Measurements from ENCODE around the gene CDS2.
A peak's percentile ranks its signal among the peaks of the same experiment; 100 is the strongest.

Gene CDS2

DNA sequence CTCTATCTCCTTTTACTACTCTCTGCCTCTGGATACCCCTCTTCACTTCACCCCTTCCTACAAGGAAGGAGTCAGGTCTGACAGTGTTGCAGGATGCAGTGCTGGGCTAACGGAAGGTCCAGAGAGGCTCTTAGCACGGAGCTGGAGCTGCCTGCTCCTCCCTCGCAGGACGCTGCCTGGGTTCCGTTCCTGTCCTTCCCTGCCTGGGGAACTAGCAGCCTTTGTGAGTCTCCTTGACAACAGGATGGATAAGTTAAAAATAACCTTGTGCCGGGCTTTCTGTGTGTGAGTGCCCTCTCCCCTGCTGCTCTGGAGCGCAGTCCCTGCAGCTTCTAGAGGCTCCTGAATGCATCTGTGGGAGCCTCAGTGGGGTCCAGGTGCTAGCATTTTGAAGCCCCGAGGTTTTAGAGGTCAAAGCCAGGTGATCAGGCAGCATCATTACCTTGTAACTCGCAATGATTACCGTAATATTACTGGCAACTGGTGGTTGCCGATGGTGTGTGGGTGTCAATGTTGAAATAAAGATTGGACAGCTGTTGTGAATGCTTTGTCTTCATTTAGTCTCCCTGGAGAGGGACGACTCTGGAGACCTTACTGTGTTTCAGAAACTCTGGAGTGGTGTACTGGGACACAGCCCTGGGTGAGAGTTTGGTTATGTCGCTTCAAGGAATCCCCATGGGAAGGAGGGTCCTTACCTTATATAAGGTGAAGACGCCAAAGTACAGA lies 44.4 kb downstream of the CDS2 start:
- no peak overlapping the region for H3K4me3 ChIP-seq (ENCODE audit: low read depth, low read length)
- DNase-seq (ENCODE audit: low read depth) = no peak
- TF ChIP-seq CTCF (IDR thresholded peaks at IDR 0.05; ENCODE audit: low read depth, low read length) (no peak), POLR2A (IDR thresholded peaks at IDR 0.05; ENCODE audit: extremely low read depth, insufficient read length) (no peak), MYC (IDR thresholded peaks at IDR 0.05; ENCODE audit: low read depth, low read length) (no peak)
- TF ChIP-seq, protein P1, sequence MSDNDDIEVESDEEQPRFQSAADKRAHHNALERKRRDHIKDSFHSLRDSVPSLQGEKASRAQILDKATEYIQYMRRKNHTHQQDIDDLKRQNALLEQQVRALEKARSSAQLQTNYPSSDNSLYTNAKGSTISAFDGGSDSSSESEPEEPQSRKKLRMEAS (IDR thresholded peaks at IDR 0.05; ENCODE audit: low read depth, low read length) = no peak

GRCh38 chr20:5171790-5172164 lies 45.0 kb downstream of the CDS2 start:
- no peak for DNase-seq (ENCODE audit: low read depth)
- no peak for TF ChIP-seq MYC (IDR thresholded peaks at IDR 0.05; ENCODE audit: low read depth, low read length)
- TF ChIP-seq, protein P1 (IDR thresholded peaks at IDR 0.05; ENCODE audit: low read depth, low read length) = no peak
- no peak for TF ChIP-seq POLR2A (IDR thresholded peaks at IDR 0.05; ENCODE audit: extremely low read depth, insufficient read length)
- TF ChIP-seq CTCF (IDR thresholded peaks at IDR 0.05; ENCODE audit: low read depth, low read length) = no peak
- H3K4me3 ChIP-seq (ENCODE audit: low read depth, low read length) = no peak overlapping the region

DNA sequence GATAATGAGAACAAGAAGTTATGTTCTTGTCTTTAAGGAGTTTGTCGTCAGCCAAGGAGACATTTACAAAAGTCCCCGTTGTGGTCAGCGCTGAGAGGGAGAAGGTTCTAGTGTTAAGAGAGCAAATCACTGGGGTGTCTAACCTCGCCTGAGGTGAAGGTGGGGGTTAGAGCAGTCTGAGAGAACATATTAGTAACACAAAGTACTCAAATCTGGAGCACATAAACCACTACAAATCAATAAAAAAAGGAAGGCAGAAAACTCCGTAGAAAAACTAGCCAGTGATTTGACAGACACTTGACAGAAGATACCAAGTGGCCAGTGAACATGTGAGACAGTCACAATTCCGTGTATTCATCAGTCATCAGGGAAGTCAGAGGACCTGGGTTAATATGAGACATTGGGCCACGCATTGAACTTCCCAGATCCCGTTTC lies 45.4 kb downstream of the CDS2 start:
- TF ChIP-seq CTCF (IDR thresholded peaks at IDR 0.05; ENCODE audit: low read depth, low read length) (no peak), POLR2A (IDR thresholded peaks at IDR 0.05; ENCODE audit: extremely low read depth, insufficient read length) (no peak), MYC (IDR thresholded peaks at IDR 0.05; ENCODE audit: low read depth, low read length) (no peak)
- TF ChIP-seq, protein P1 (IDR thresholded peaks at IDR 0.05; ENCODE audit: low read depth, low read length) = no peak
- no peak overlapping the region for H3K4me3 ChIP-seq (ENCODE audit: low read depth, low read length)
- no peak for DNase-seq (ENCODE audit: low read depth)

DNA sequence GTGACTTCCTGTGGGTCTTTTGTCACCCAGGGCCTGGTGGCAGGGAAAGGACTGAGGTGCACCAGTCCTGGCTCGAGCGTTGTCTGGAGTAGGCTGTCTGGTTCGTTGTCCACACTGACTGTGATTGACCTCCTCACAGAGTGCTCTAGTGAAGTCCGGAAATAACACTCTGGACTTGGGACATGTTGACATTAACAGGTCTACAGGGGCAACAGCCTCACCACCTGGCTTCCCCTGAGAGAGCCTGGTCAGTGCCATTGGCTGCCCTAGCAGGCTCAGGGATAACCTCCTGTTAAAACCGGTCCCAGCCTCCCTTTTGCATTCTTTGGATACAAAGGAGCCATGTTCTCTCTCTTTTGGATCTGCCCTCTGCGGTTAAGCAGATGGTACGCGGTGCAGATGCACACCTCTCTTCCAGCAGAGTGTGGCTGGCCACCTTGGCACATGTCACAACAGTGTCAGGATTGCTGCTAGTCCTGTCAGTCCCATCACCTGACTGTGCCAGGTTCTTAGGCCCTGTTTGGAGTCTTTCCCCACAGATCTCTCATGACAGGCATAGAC lies 46.2 kb downstream of the CDS2 start:
- DNase-seq (ENCODE audit: low read depth) = no peak
- no peak overlapping the region for H3K4me3 ChIP-seq (ENCODE audit: low read depth, low read length)
- TF ChIP-seq, protein P1 (IDR thresholded peaks at IDR 0.05; ENCODE audit: low read depth, low read length) = no peak
- TF ChIP-seq CTCF (IDR thresholded peaks at IDR 0.05; ENCODE audit: low read depth, low read length) (no peak), POLR2A (IDR thresholded peaks at IDR 0.05; ENCODE audit: extremely low read depth, insufficient read length) (no peak), MYC (IDR thresholded peaks at IDR 0.05; ENCODE audit: low read depth, low read length) (no peak)

DNA sequence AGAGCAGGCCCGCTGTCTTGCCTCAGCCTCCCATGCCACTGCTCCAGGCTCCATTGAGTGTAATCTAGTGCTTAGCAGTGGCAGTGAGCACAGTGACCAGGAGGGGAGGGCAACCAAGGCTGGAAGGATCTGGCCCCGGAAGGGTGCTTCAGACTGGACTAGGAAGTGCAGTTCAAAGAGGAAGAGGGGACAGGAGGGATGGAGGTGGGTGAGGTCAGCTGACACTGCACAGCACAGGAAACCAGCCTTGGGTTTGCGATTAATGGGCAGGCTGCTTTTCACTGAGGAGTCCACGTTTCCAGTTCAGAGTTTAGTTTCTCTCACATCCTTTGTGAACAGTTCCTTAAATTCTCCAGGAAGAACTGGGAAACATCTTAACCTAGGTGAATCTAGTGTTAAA lies 46.9 kb downstream of the CDS2 start:
- TF ChIP-seq, protein P1 (IDR thresholded peaks at IDR 0.05; ENCODE audit: low read depth, low read length) = 0 out of 2 replicates have a peak, but pooled peaks have one; percentile 5
- TF ChIP-seq CTCF (IDR thresholded peaks at IDR 0.05; ENCODE audit: low read depth, low read length) (no peak), POLR2A (IDR thresholded peaks at IDR 0.05; ENCODE audit: extremely low read depth, insufficient read length) (no peak)
- DNase-seq (ENCODE audit: low read depth) = peak; percentile 30
- H3K4me3 ChIP-seq (ENCODE audit: low read depth, low read length) = no peak overlapping the region

Data from NB4 (cell line).